ENCODE measurements around the gene PTGFRN.
A peak's percentile ranks its signal among the peaks of the same experiment; 100 is the strongest.

DNA sequence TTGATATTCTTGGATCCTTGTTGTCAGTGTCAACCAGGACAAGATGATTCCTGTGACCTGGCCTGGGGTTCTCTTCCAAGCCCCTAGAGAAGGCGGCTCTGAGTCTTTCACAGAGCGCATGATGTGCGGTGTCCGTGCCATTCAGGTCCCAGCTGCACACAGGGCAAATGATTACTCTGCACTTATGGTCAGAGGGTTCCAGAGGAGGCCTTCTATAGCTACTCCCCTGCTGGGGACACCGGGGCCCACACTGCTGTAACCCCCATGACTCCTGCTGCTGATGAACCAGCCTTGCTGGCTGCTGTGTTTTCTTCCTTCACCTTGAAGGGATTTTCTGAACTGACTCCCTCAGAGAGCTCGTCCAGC lies 1.5 kb downstream of the PTGFRN start:
- TF ChIP-seq POLR2A (IDR thresholded peaks at IDR 0.05) (no peak), POLR2AphosphoS5 (IDR thresholded peaks at IDR 0.05) (no peak)
- TF ChIP-seq, protein P1, sequence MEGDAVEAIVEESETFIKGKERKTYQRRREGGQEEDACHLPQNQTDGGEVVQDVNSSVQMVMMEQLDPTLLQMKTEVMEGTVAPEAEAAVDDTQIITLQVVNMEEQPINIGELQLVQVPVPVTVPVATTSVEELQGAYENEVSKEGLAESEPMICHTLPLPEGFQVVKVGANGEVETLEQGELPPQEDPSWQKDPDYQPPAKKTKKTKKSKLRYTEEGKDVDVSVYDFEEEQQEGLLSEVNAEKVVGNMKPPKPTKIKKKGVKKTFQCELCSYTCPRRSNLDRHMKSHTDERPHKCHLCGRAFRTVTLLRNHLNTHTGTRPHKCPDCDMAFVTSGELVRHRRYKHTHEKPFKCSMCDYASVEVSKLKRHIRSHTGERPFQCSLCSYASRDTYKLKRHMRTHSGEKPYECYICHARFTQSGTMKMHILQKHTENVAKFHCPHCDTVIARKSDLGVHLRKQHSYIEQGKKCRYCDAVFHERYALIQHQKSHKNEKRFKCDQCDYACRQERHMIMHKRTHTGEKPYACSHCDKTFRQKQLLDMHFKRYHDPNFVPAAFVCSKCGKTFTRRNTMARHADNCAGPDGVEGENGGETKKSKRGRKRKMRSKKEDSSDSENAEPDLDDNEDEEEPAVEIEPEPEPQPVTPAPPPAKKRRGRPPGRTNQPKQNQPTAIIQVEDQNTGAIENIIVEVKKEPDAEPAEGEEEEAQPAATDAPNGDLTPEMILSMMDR (IDR thresholded peaks at IDR 0.05), result peak in 1 of 4 experiments; percentile 16

Measured in sigmoid colon (tissue), 4 donors.